Measurements from ENCODE around the gene ATP6V1G1.
"Not testable (repeated sequence)": the region's sequence is repeated elsewhere in the genome, so short reads cannot be mapped to it uniquely, and the experiment has no call there.

ATP6V1G1 gene

GRCh38 chr9:114580609-114581193 is 6.9 kb upstream of the ATP6V1G1 start:
- FAIRE-seq = no peak

- FAIRE-seq = no peak
Measured at GRCh38 chr9:114583371-114584155, 4.0 kb upstream of the ATP6V1G1 start.

- no peak for FAIRE-seq
Measured at GRCh38 chr9:114588210-114588609, 641 bp downstream of the ATP6V1G1 start.

DNA sequence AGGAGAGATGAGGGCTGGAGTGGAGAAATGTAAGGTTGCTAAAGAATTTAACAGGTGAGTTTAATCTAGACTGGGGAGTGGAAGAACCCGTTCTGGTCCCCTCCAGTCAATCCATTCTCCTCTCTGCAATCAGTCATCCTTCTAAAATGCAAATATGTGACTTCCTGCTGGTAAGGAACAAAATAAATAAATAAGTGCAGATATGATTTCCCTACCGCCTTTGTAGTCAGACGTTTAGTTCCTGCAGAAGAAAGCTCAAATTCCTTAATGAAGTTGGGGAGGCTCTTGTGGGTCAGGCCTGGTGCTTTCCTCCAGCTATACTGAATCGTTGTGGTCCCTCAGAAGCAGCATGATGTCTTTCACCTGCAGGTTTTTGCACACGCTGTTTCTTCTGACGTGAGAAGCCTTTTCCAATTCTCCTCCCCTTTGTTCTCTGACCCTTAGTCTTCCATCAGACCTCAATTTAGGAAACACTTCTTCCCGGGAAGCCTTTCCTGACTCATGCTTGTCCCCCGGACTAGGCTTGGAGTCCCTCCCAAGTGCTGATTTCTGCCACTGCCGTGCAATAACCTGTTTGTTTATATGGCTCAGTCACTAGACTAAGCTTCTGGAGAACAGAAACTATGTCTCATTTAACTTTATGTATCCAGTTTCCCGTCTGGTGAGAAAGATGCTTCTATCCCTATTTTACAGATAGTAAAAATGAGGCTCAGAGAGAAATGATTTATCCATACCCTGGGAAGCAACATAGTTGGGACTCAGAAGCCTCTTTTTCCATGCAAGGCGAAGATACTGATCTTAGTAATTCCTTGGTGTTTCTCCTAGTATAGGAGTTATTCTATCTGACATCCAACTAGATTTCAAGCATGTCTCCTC is 1.3 kb downstream of the ATP6V1G1 start:
- no peak for FAIRE-seq

DNA sequence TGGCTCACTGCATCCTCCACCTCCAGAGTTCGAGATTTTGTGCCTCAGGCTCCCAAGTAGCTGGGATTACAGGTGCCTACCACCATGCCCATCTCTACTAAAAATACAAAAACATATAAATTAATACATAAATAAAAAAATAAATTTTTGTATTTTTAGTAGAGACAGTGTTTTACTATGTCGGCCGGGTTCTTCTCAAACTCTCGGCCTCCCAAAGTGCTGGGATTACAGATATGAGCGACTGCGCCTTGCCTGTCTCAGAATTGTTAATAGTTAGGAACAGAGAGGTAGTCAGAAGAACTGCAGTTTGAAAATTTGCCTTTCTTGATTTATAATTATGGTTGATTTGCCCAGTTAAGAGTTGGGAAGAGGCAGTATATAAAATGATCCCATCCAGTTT is 2.8 kb downstream of the ATP6V1G1 start:
- no peak for FAIRE-seq

- FAIRE-seq = no peak
Measured at GRCh38 chr9:114591291-114591787, 3.8 kb downstream of the ATP6V1G1 start.

DNA sequence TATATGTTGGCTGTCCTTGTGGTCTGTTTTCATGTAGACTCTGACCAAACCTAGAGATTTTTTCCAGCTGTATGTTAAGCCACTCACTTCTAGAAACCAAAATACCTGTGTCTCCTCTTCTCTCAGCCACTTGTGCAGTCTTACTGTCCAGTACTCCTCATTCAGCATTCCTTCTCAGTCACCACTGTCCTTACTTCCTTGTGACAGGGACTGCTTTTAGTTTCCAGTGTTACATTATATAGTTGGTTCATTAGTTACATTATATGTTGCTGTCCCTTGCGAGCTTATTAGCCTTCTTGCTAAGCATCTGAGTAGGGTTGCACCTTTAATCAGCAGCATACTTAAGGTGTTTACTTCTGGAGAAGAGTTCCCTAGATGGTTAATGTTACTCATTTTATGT is 4.3 kb downstream of the ATP6V1G1 start:
- FAIRE-seq = no peak

DNA sequence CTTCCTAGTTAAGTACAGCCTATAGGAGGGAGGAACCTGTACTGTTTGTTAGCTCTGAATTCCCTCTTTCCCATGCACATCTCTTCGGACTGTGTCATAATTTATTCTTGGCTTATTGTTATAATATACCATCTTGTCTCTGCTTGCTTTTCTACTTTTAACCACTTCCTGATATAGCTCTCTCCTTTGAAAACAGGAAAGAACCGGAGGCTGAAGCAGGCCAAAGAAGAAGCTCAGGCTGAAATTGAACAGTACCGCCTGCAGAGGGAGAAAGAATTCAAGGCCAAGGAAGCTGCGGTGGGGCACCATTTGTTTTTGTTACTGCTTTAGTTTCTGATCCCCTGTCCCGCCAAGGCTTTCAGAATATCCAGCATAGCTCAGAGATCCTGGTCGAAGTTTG is 4.8 kb downstream of the ATP6V1G1 start:
- no peak for FAIRE-seq

GRCh38 chr9:114594136-114594535 is 6.6 kb downstream of the ATP6V1G1 start:
- FAIRE-seq = no peak

DNA sequence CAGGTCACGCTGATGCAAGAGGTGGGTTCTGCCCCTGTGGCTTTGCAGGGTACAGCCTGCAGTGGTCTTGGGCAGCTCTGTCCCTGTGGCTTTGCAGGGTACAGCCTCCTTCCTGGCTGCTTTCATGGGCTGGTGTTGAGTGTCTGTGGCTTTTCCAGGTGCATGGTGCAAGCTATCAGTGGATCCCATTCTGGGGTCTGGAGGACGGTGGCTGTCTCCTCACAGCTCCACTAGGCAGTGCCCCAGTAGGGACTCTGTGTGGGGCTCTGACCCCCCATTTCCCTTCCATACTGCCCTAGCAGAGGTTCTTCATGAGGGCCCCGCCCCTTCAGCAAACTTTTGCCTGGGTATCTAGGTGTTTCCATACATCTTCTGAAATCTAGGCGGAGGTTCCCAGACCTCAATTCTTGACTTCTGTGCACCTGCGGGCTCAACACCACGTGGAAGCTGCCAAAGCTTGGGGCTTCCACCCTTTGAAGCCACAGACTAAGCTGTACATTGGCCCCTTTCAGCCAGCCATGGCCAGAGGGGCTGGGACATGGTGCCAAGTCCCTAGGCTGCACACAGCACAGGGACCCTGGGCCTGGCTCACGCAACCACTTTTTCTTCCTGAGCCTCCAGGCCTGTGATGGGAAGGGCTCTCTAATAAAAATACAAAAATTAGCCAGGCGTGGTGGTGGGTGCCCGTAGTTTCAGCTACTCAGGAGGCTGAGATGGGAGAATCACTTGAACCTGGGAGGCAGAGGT is 13.1 kb downstream of the ATP6V1G1 start:
- not testable (repeated sequence) for FAIRE-seq

- not testable (repeated sequence) for FAIRE-seq
Measured at GRCh38 chr9:114601787-114602186, 14.2 kb downstream of the ATP6V1G1 start.

GRCh38 chr9:114602620-114603019 is 15.1 kb downstream of the ATP6V1G1 start:
- FAIRE-seq = no peak

- FAIRE-seq = no peak
Measured at GRCh38 chr9:114603248-114603647, 15.7 kb downstream of the ATP6V1G1 start.

DNA sequence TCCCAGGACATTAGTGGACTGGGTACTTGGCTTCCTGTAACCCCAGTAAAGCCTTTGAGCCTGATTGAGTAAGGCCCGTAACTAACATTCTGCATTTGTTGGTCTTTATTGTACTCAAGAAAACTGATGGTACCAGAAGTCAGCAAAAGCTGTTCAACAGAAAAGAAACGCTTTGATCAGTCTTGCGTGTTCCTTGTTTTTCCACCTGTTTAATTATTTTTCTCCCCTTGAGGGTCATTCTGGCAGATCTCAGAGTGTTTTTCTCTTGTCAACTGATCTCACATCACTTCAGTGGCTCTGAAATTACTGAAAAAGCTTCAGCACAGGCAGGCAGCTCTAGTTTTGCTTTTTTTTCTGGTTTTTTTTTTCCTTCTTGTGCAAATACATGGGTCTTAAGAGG is 17.4 kb downstream of the ATP6V1G1 start:
- no peak for FAIRE-seq

GRCh38 chr9:114606068-114606467 is 18.5 kb downstream of the ATP6V1G1 start:
- FAIRE-seq = no peak

DNA sequence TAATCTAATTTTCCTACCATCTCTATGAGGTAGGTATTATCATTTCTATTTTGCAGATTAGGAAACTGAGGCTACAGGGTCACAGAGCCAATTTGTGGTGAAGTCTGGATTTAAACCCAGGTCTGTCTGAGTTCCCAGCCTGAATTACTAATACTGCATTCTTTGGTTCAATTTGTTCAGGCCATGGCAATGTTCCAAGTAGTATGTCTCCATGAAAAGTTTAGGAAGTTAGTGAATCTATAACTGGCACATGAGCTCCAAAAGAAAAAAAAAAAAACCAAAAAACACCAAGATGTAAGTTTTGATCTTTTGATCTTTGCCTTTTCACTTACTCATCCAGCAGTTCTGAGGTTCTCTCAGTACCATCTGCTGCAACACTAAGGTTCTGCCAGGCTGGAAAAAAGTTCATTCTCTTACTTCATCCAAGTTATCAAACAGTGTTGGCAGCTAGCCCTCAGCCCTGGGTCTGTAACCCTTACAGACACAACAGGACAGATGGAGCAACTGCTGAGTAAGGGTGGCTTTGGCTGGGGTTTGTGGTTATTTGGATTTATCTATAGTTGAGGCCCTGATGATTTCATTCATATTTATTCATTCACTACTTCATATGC is 19.1 kb downstream of the ATP6V1G1 start:
- no peak for FAIRE-seq

GRCh38 chr9:114607671-114608524 is 20.3 kb downstream of the ATP6V1G1 start:
- no peak for FAIRE-seq

GRCh38 chr9:114608525-114608796 is 20.9 kb downstream of the ATP6V1G1 start:
- no peak for FAIRE-seq

- FAIRE-seq = no peak
Measured at GRCh38 chr9:114611516-114612271, 24.1 kb downstream of the ATP6V1G1 start.

DNA sequence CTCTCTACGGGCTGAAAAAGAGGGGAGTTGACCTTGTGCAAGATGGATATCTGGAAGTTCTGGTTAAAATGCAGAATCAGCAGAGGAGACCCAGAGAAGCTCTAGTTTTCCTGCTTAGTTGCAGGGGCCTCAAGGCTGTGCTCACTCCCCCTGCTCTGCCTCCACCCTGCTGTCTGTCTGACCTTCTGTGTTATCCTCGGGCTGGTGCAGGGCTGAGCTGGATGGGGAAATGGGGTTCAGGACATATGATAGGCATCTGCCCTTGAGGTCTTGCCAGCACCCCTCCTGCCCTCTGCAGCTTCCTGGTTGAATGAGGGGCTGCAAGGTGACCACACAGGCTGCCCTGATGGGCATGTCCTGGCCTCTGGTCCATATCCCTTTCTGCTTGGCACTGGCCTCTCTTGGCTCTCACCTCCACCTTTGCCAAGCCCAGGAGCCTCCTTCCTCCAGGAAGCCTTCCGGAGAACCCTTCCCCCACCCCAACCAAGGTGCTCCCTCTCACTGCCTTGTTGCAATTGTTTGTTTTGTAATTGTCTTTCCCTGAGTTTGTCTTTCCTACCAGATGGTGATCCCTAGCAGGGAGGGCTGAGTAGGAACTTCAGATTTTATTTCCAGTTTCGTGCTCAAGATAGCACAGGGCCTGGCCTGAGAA is 24.8 kb downstream of the ATP6V1G1 start:
- no peak for FAIRE-seq
